ENCODE results near the gene CAB39.

Gene CAB39

DNA sequence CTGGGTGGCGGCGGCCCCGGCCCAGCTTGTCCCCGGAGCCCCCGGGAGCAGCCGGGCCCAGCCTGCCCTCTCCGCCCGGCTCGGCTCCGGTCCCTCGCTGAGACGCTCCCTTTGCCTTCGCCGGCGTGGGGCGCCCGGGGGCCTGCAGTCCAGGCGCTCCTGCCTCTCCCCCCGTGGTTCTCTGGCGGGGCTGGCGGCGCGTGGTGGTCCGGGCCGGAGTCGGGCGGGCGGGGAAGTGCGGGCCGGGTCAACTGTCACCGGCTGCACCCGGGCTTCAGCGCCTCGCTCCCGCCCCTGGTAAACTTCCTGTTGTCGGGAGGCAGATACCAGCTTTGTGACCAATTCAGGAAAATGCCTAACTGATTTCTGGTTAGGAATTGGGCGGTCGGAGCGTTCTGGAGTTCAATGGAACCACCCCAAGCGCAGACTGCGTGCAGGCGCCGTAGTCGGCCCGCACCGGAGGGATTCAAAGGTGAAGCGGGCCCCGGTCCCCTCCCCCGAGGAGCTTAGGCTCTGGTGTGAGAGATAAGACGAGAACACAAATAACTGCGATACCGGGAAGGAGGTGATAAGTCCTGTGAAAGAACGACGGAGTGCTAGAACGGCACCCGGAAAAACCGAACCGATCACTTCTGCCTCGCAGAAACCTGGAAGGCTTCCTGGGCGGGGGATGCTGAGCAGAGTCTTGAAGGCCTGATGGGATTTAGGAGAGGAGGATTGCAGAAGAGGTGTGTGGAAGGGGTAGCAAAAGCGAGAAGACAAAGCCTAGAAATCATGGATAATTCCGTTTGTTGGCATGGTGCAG lies 891 bp downstream of the CAB39 start:
- Histone ChIP-seq H3K4me3 (peak overlapping the region; percentile 96), H3K27ac (peak overlapping the region; percentile 92 to 96)
- DNase-seq (ENCODE audit: low spot score) = peak; percentile 76
- TF ChIP-seq, protein P1, sequence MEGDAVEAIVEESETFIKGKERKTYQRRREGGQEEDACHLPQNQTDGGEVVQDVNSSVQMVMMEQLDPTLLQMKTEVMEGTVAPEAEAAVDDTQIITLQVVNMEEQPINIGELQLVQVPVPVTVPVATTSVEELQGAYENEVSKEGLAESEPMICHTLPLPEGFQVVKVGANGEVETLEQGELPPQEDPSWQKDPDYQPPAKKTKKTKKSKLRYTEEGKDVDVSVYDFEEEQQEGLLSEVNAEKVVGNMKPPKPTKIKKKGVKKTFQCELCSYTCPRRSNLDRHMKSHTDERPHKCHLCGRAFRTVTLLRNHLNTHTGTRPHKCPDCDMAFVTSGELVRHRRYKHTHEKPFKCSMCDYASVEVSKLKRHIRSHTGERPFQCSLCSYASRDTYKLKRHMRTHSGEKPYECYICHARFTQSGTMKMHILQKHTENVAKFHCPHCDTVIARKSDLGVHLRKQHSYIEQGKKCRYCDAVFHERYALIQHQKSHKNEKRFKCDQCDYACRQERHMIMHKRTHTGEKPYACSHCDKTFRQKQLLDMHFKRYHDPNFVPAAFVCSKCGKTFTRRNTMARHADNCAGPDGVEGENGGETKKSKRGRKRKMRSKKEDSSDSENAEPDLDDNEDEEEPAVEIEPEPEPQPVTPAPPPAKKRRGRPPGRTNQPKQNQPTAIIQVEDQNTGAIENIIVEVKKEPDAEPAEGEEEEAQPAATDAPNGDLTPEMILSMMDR (IDR thresholded peaks at IDR 0.05) = no peak

DNA sequence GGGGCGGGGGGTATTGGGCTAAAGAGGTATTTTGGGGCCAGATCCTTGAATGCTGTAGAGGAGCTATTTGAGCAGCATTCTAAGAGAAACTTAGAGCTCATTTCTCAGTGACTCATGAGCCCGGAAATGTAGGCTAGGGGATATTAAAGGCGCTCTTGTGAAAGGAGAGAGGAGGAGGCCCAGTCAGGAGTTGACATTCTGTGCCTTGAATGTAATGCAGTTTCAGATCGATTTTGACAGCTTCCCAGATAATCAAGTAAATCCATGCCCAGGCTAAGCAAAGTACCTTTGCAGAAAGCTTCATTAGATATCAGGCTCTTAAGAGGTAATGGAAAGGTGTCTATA lies 1.5 kb downstream of the CAB39 start:
- Histone ChIP-seq H3K27ac (peak overlapping the region; percentile 92 to 96), H3K4me3 (peak overlapping the region; percentile 96)
- TF ChIP-seq, protein P1 (IDR thresholded peaks at IDR 0.05) = no peak
- DNase-seq (ENCODE audit: low spot score) = no peak

GRCh38 chr2:230715201-230715600 lies 2.6 kb downstream of the CAB39 start:
- Histone ChIP-seq H3K27ac (peak overlapping the region in 1 of 2 donors; percentile 26), H3K4me3 (peak overlapping the region; percentile 24)
- DNase-seq (ENCODE audit: low spot score) = no peak
- TF ChIP-seq, protein P1 (IDR thresholded peaks at IDR 0.05) = no peak

GRCh38 chr2:230716588-230716987 lies 3.9 kb downstream of the CAB39 start:
- DNase-seq (ENCODE audit: low spot score) = no peak
- Histone ChIP-seq H3K4me3 (no peak overlapping the region), H3K27ac (no peak overlapping the region)
- TF ChIP-seq, protein P1 (IDR thresholded peaks at IDR 0.05) = no peak

DNA sequence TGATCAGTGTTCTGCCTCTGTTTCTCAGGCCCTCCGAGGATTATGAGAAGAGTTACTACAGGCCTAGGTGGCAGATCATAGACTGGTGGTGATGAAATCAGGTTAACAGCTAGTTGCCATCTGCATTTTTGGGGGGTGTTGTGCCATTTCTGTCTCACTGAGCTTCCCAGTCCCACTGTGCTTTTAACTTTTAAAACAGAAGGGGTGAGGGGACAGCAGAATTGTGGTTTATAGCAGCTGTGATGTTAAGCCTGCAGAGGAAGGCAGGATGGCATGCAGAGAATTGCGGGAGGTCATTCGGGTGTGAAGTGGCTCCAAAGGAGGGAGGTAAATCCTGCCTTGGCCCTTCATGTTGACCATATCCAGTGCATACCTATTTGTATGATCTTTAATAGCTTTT lies 5.0 kb downstream of the CAB39 start:
- TF ChIP-seq, protein P1 (IDR thresholded peaks at IDR 0.05) = no peak
- Histone ChIP-seq H3K27ac (peak overlapping the region in 1 of 2 donors; percentile 4), H3K4me3 (no peak overlapping the region)
- no peak for DNase-seq (ENCODE audit: low spot score)

GRCh38 chr2:230719340-230719739 lies 6.7 kb downstream of the CAB39 start:
- DNase-seq (ENCODE audit: low spot score) = no peak
- TF ChIP-seq, protein P1 (IDR thresholded peaks at IDR 0.05) = no peak
- H3K4me3 ChIP-seq = no peak overlapping the region
- H3K27ac ChIP-seq = no peak overlapping the region

DNA sequence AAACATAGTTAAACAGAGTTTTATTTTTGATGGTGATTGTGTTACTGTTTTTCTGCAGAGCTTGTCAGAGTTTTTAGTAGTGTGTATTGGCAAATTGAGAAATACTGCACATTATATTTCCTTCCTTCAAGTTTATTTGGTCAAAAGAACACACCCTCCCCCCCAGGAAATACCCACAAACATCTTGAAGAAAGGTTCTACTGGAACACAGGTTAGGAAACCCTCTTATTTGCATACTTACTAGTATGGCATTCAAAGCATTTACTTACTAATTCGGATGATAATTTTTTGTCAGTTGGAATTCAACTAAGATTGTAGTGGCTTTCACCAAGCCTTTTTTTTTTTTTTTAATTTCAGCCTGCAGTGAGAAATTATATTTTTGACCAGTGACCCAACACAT lies 9.1 kb downstream of the CAB39 start:
- TF ChIP-seq, protein P1 (IDR thresholded peaks at IDR 0.05) = no peak
- no peak for DNase-seq (ENCODE audit: low spot score)
- no peak overlapping the region for H3K4me3 ChIP-seq
- no peak overlapping the region for H3K27ac ChIP-seq
